Esophagus squamous epithelium (tissue), 4 donors: ENCODE results near the gene CCR5AS.

Source experiments
- POLR2A ChIP-seq, 4 donors: fragments of 450-650 bp; IDR thresholded peaks; one replicate each; pipeline ENCODE4 v1.6.1; 2017; ENCODE audit warnings: antibody characterized with exemption in 4 of 4, mild to moderate bottlenecking in 4 of 4, moderate library complexity in 3 of 4
- TF ChIP-seq, protein P1 (sequence below), 6 experiments: fragments of 450-650 bp in 4 of 6; fragments of 200-600 bp in 2 of 6; sonication (generic) in 2 of 6; IDR thresholded peaks; one replicate each; pipeline ENCODE4 v1.5.1; 2016 to 2019; ENCODE audit warnings: antibody characterized with exemption in 6 of 6, mild to moderate bottlenecking in 4 of 6, moderate library complexity in 4 of 6

DNA sequence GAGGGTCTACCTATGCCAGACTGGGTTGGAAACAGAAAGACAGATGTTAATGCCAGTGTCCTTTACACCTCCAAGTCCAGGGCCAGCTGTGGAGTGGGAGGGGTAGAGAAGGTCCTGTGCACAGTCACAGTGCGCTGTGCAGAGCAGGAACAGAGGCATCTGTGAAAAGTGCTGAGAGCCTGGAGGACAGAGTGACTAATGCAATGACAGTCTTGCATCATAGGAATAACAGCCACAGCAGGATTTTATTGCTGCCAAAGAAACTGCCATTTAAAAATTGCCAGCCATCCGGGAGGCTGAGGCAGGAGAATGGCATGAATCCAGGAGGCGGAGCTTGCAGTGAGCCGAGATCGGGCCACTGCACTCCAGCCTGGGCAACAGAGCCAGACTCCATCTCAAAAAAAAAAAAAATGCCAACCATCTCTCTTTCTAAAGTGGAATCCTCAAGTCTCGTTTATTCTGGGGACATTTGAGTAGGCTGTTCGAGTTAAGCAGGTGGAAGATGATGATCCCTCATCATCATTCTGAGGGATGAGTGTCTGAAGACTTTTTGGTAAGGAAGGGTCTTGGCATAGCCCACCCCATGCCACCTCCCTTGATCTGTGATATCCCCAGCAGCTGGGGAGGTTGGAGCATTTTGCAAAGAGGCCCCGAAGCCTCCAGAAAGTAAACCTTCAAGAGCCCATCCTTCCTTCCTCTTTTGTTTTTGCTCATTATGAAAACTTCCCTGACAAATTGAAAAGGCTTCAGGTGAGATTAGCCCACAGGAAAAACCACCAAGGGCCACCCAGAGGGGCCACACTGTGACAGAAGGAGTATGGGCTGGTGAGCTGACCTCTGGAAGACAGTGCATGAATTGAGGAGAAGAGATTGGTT lies 45.2 kb downstream of the CCR5AS start:
- TF ChIP-seq, protein P1, sequence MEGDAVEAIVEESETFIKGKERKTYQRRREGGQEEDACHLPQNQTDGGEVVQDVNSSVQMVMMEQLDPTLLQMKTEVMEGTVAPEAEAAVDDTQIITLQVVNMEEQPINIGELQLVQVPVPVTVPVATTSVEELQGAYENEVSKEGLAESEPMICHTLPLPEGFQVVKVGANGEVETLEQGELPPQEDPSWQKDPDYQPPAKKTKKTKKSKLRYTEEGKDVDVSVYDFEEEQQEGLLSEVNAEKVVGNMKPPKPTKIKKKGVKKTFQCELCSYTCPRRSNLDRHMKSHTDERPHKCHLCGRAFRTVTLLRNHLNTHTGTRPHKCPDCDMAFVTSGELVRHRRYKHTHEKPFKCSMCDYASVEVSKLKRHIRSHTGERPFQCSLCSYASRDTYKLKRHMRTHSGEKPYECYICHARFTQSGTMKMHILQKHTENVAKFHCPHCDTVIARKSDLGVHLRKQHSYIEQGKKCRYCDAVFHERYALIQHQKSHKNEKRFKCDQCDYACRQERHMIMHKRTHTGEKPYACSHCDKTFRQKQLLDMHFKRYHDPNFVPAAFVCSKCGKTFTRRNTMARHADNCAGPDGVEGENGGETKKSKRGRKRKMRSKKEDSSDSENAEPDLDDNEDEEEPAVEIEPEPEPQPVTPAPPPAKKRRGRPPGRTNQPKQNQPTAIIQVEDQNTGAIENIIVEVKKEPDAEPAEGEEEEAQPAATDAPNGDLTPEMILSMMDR (IDR thresholded peaks at IDR 0.05) = no peak
- no peak for TF ChIP-seq POLR2A (IDR thresholded peaks at IDR 0.05)
